Peyer's patch (tissue), 4 donors: ENCODE results near the gene RNF38. TPM values are rescaled to one million over a fixed set of nuclear protein-coding genes. Genes with fewer than 3 reads are reported as not detected.
A peak's percentile ranks its signal among the peaks of the same experiment; 100 is the strongest.
"Not testable (repeated sequence)": the region's sequence is repeated elsewhere in the genome, so short reads cannot be mapped to it uniquely, and the experiment has no call there.

Experiments
- DNase-seq, 3 donors: peaks; one replicate each; pipeline ENCODE4 v3.0.0-alpha.2; 2017 to 2019
- H3K27ac ChIP-seq, 4 donors: fragments of 200-600 bp; sonication (generic); one replicate each; pipeline ENCODE4 v1.5.1; 2016 to 2019
- H3K27me3 ChIP-seq, 2 donors: fragments of 200-600 bp; sonication (generic); one replicate each; pipeline ENCODE4 v1.5.1; 2019
- H3K36me3 ChIP-seq, 3 donors: fragments of 200-600 bp; sonication (generic); one replicate each; pipeline ENCODE4 v1.5.1; 2016 to 2019
- H3K4me1 ChIP-seq, 4 donors: fragments of 200-600 bp; sonication (generic); one replicate each; pipeline ENCODE4 v1.5.1; 2016 to 2019
- H3K4me3 ChIP-seq, 4 donors: fragments of 200-600 bp; sonication (generic); 1 replicate in 3 of 4; 2 replicates in 1 of 4; pipeline ENCODE4 v1.5.1; 2016 to 2019; ENCODE audit warnings: mild to moderate bottlenecking in 1 of 4
- H3K9me3 ChIP-seq, 4 donors: fragments of 200-600 bp; sonication (generic); one replicate each; pipeline ENCODE4 v1.5.1; 2016 to 2019; ENCODE audit warnings: mild to moderate bottlenecking in 1 of 4
- CTCF ChIP-seq, 6 experiments: fragments of 450-650 bp in 4 of 6; fragments of 200-600 bp in 2 of 6; sonication (generic) in 1 of 6; IDR thresholded peaks; one replicate each; pipeline ENCODE4 v1.5.1; 2017 to 2019; ENCODE audit warnings: antibody characterized with exemption in 6 of 6, mild to moderate bottlenecking in 3 of 6, moderate library complexity in 1 of 6
- POLR2A ChIP-seq, 2 donors: fragments of 450-650 bp; IDR thresholded peaks; one replicate each; pipeline ENCODE4 v1.5.1; 2017; ENCODE audit warnings: antibody characterized with exemption in 2 of 2, mild to moderate bottlenecking in 2 of 2, moderate library complexity in 2 of 2
- total RNA-seq, 4 donors: library from RNA; depleted of rRNA; stranded (reverse); fragments of >200 nt; gene quantifications; one replicate each; pipeline ENCODE4 v1.1.0, GENCODE V29; 2016

Gene RNF38
- total RNA-seq, 4 donors from 2014 or later = 16.5 to 23.9 (median 20.6) TPM

- Histone ChIP-seq H3K27ac (no peak overlapping the region), H3K27me3 (no peaks in the 10 kb centered on the region), H3K4me1 (peaks cover 0 to 6% (median 3%) of the 10 kb centered on the region in 4 donors), H3K4me3 (no peak overlapping the region), H3K9me3 (no peaks in the 10 kb centered on the region), H3K36me3 (no peaks in the 10 kb centered on the region)
- DNase-seq = no peak
- TF ChIP-seq CTCF (IDR thresholded peaks at IDR 0.05) = no peak
- TF ChIP-seq POLR2A (IDR thresholded peaks at IDR 0.05) = no peak
These were observed 74.8 kb downstream of the RNF38 start for GRCh38 chr9:36325081-36325828.

DNA sequence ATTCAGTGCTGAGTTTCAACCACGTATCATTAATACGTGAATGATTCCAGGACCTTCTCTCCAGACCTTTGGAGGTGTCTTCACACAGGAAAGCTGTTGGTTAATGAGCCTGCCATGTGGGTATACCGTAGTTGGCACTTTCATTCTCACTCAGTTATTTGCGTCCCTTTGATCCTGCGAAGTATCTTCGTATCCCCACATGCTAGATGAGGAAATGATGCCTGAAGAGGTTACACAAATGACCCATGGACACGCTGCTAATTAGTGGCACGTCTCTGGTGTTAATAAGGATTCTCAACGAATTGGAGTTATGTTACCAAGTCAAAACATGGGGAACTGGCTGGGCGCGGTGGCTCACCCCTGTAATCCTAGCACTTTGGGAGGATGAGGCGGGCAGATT lies 76.1 kb downstream of the RNF38 start:
- H3K27me3 ChIP-seq = no peaks in the 10 kb centered on the region
- TF ChIP-seq POLR2A (IDR thresholded peaks at IDR 0.05) (no peak), CTCF (IDR thresholded peaks at IDR 0.05) (no peak)
- no peak overlapping the region for H3K27ac ChIP-seq
- no peaks in the 10 kb centered on the region for H3K36me3 ChIP-seq
- H3K9me3 ChIP-seq = no peaks in the 10 kb centered on the region
- H3K4me1 ChIP-seq = peaks cover 0 to 10% (median 3%) of the 10 kb centered on the region in 4 donors
- no peak overlapping the region for H3K4me3 ChIP-seq
- DNase-seq = no peak

DNA sequence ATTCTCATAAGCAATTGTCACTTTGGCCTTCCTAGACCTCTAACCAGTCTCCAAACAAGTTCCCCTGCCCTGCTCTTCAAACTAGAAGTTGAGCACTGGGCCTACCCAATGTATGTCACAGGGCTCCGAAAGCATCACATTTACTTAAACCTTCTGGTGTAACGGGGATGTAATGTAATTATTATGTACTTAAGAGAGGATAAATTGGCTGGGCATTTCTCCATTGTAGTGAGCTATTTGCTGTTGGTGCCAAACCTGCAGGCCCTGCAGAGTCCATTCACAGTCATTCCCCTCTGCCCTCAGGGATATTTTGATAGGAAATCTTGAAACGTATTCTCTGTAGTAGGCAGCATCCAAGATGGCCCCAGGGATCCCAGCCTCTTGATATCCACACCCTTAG lies 77.6 kb downstream of the RNF38 start:
- no peak overlapping the region for H3K4me3 ChIP-seq
- no peaks in the 10 kb centered on the region for H3K27me3 ChIP-seq
- H3K27ac ChIP-seq = no peak overlapping the region
- H3K9me3 ChIP-seq = no peaks in the 10 kb centered on the region
- no peak for DNase-seq
- TF ChIP-seq POLR2A (IDR thresholded peaks at IDR 0.05) (no peak), CTCF (IDR thresholded peaks at IDR 0.05) (no peak)
- H3K36me3 ChIP-seq = no peaks in the 10 kb centered on the region
- H3K4me1 ChIP-seq = peaks cover 0 to 5% (median 0%) of the 10 kb centered on the region in 4 donors

- H3K36me3 ChIP-seq, H3K27me3 ChIP-seq, H3K4me3 ChIP-seq, H3K9me3 ChIP-seq, H3K27ac ChIP-seq, H3K4me1 ChIP-seq, DNase-seq: not testable (repeated sequence)
These were observed 78.2 kb downstream of the RNF38 start for GRCh38 chr9:36321903-36322302.

- H3K27ac ChIP-seq = peak overlapping the region in 2 of 4 donors; percentile 56 to 71
- H3K36me3 ChIP-seq = no peaks in the 10 kb centered on the region
- H3K4me1 ChIP-seq = peaks cover 0 to 5% (median 0%) of the 10 kb centered on the region in 4 donors
- no peak for DNase-seq
- TF ChIP-seq CTCF (IDR thresholded peaks at IDR 0.05) (no peak), POLR2A (IDR thresholded peaks at IDR 0.05) (no peak)
- no peak overlapping the region for H3K4me3 ChIP-seq
- no peaks in the 10 kb centered on the region for H3K9me3 ChIP-seq
- no peaks in the 10 kb centered on the region for H3K27me3 ChIP-seq
These were observed 79.6 kb downstream of the RNF38 start for GRCh38 chr9:36320466-36320865.

DNA sequence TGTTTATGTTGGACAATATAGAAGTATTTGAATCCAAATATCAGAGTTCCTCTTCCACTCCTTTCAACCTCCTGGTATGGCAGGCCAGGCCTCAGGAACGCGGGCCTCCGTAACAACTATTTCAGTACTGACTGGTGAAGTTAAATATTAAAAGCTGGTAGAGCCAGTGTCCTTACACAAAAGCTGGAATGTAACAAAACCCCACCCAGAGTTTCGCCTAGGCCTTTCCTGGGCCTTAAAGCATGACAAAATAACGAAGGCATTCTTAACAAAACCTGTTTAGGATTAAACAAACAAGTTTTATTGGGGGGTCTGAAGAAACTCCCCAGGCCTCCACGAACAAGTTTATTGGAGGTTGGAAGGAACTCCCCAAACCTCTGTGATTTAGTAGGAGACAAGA lies 80.3 kb downstream of the RNF38 start:
- TF ChIP-seq POLR2A (IDR thresholded peaks at IDR 0.05) (no peak), CTCF (IDR thresholded peaks at IDR 0.05) (no peak)
- Histone ChIP-seq H3K9me3 (no peaks in the 10 kb centered on the region), H3K36me3 (no peaks in the 10 kb centered on the region), H3K4me3 (no peak overlapping the region), H3K27ac (peak overlapping the region in 2 of 4 donors; percentile 56 to 71), H3K27me3 (no peaks in the 10 kb centered on the region), H3K4me1 (peaks cover 0 to 5% (median 0%) of the 10 kb centered on the region in 4 donors)
- no peak for DNase-seq
